Vagina (tissue), 2 donors: ENCODE measurements around the gene MBD6. TPM values are rescaled to one million over a fixed set of nuclear protein-coding genes. Genes with fewer than 3 reads are reported as not detected.

Source experiments
- DNase-seq, 2 donors: peaks; one replicate each; pipeline ENCODE4 v3.0.0-alpha.2; 2017; ENCODE audit errors: extremely low spot score in 2 of 2
- H3K27ac ChIP-seq: fragments of 200-600 bp; sonication (generic); one replicate; pipeline ENCODE4 v1.5.1; 2019
- H3K27me3 ChIP-seq: fragments of 200-600 bp; sonication (generic); one replicate; pipeline ENCODE4 v1.5.1; 2019
- H3K36me3 ChIP-seq, 2 donors: fragments of 200-600 bp; sonication (generic); one replicate each; pipeline ENCODE4 v1.5.1; 2017 to 2019
- H3K4me1 ChIP-seq: fragments of 200-600 bp; sonication (generic); one replicate; pipeline ENCODE4 v1.5.1; 2019
- H3K4me3 ChIP-seq, 2 donors: fragments of 200-600 bp; sonication (generic); 1 replicate in 1 of 2; 2 replicates in 1 of 2; pipeline ENCODE4 v1.5.1; 2016 to 2019
- H3K9me3 ChIP-seq: fragments of 200-600 bp; sonication (generic); one replicate; pipeline ENCODE4 v1.5.1; 2019
- POLR2A ChIP-seq, 2 donors: fragments of 450-650 bp; IDR thresholded peaks; one replicate each; pipeline ENCODE4 v1.6.1; 2017; ENCODE audit warnings: antibody characterized with exemption in 2 of 2, mild to moderate bottlenecking in 2 of 2, moderate library complexity in 2 of 2
- POLR2AphosphoS5 ChIP-seq, 2 donors: sonication (generic); formaldehyde crosslinking; IDR thresholded peaks; one replicate each; pipeline ENCODE4 v1.9.0; 2017; ENCODE audit warnings: antibody characterized with exemption in 2 of 2, mild to moderate bottlenecking in 2 of 2, low read depth in 1 of 2; ENCODE audit not compliant: insufficient read depth in 1 of 2
- intact Hi-C: fragments of 100-400 bp; cut with DNase I; formaldehyde crosslinking; loops from one replicate; pipeline ENCODE4 v1.15.1; 2023
- total RNA-seq: library from RNA; depleted of rRNA; stranded (reverse); fragments of >200 nt; gene quantifications from one replicate; pipeline ENCODE4 v1.2.3, GENCODE V29; 2016
- TF ChIP-seq, protein P1 (sequence below), 3 experiments: fragments of 450-650 bp in 2 of 3; fragments of 200-600 bp in 1 of 3; sonication (generic) in 1 of 3; IDR thresholded peaks; one replicate each; pipeline ENCODE4 v1.5.1; 2017 to 2019; ENCODE audit warnings: antibody characterized with exemption in 3 of 3, mild to moderate bottlenecking in 2 of 3, moderate library complexity in 2 of 3

MBD6 gene
- total RNA-seq, 1 donor from 2014 or later = 26.8 TPM

DNA sequence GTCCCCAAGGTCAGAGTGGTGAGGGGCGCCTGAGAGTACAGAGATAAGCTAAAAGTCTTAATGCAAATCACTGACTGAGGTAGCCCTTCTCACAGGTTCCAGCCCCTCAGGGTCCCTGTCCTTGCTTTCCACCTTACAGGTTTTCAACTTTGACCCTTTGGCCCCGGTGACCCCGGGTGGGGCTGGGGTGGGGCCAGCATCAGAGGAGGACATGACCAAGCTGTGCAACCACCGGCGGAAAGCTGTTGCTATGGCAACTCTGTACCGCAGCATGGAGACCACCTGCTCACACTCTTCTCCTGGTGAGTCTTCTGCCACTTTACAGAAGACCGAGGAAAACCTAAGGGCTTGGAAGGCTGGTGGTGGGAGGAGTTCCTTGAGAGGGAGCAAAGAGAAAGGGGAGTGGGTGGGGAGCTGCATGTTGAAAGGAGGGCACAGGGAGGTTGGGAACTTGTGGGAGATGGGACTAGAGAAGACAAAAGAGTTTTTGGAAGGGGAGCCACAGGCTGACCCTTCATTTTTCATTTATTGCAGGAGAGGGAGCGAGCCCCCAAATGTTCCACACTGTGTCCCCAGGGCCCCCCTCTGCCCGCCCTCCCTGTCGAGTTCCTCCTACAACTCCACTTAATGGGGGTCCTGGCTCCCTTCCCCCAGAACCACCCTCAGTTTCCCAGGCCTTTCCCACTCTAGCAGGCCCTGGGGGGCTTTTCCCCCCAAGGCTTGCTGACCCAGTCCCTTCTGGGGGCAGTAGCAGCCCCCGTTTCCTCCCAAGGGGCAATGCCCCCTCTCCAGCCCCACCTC lies 2.4 kb downstream of the MBD6 start:
- Histone ChIP-seq H3K4me1 (peaks cover 55% of the 10 kb centered on the region), H3K36me3 (peaks cover 0 to 53% of the 10 kb centered on the region in 2 donors), H3K4me3 (peak overlapping the region in 1 of 2 donors; percentile 90), H3K9me3 (no peaks in the 10 kb centered on the region), H3K27me3 (no peaks in the 10 kb centered on the region), H3K27ac (peak overlapping the region; percentile 99)
- DNase-seq = no peak
- TF ChIP-seq POLR2AphosphoS5 (IDR thresholded peaks at IDR 0.05; ENCODE audit: insufficient read depth in 1 of 2, low read depth in 1 of 2) = no peak
- TF ChIP-seq, protein P1, sequence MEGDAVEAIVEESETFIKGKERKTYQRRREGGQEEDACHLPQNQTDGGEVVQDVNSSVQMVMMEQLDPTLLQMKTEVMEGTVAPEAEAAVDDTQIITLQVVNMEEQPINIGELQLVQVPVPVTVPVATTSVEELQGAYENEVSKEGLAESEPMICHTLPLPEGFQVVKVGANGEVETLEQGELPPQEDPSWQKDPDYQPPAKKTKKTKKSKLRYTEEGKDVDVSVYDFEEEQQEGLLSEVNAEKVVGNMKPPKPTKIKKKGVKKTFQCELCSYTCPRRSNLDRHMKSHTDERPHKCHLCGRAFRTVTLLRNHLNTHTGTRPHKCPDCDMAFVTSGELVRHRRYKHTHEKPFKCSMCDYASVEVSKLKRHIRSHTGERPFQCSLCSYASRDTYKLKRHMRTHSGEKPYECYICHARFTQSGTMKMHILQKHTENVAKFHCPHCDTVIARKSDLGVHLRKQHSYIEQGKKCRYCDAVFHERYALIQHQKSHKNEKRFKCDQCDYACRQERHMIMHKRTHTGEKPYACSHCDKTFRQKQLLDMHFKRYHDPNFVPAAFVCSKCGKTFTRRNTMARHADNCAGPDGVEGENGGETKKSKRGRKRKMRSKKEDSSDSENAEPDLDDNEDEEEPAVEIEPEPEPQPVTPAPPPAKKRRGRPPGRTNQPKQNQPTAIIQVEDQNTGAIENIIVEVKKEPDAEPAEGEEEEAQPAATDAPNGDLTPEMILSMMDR (IDR thresholded peaks at IDR 0.05) = no peak
- TF ChIP-seq POLR2A (IDR thresholded peaks at IDR 0.05) = no peak
- intact Hi-C loops = no loop called here

DNA sequence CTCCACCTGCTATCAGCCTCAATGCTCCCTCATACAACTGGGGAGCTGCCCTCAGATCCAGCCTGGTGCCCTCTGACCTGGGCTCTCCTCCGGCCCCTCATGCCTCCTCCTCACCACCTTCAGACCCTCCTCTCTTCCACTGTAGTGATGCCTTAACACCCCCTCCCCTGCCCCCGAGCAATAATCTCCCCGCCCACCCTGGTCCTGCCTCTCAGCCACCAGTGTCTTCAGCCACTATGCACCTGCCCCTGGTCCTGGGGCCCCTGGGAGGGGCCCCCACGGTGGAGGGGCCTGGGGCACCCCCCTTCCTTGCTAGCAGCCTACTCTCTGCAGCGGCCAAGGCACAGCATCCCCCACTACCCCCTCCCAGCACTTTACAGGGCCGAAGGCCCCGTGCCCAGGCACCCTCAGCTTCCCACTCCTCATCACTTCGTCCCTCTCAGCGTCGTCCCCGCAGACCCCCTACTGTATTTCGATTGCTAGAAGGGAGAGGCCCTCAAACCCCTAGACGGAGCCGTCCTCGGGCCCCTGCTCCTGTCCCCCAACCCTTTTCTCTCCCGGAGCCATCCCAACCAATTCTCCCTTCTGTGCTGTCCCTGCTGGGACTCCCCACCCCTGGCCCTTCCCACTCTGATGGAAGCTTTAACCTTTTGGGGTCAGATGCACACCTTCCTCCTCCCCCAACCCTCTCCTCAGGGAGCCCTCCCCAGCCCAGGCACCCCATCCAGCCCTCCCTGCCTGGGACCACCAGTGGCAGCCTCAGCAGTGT lies 3.2 kb downstream of the MBD6 start:
- TF ChIP-seq, protein P1 (IDR thresholded peaks at IDR 0.05) = no peak
- no peak for TF ChIP-seq POLR2A (IDR thresholded peaks at IDR 0.05)
- no peak for TF ChIP-seq POLR2AphosphoS5 (IDR thresholded peaks at IDR 0.05; ENCODE audit: insufficient read depth in 1 of 2, low read depth in 1 of 2)
- no peaks in the 10 kb centered on the region for H3K9me3 ChIP-seq
- peaks cover 0 to 60% of the 10 kb centered on the region in 2 donors for H3K36me3 ChIP-seq
- no peaks in the 10 kb centered on the region for H3K27me3 ChIP-seq
- peak overlapping the region; percentile 99 for H3K27ac ChIP-seq
- no peak for DNase-seq
- H3K4me1 ChIP-seq = peaks cover 55% of the 10 kb centered on the region
- intact Hi-C loops = no loop called here
- H3K4me3 ChIP-seq = no peak overlapping the region

DNA sequence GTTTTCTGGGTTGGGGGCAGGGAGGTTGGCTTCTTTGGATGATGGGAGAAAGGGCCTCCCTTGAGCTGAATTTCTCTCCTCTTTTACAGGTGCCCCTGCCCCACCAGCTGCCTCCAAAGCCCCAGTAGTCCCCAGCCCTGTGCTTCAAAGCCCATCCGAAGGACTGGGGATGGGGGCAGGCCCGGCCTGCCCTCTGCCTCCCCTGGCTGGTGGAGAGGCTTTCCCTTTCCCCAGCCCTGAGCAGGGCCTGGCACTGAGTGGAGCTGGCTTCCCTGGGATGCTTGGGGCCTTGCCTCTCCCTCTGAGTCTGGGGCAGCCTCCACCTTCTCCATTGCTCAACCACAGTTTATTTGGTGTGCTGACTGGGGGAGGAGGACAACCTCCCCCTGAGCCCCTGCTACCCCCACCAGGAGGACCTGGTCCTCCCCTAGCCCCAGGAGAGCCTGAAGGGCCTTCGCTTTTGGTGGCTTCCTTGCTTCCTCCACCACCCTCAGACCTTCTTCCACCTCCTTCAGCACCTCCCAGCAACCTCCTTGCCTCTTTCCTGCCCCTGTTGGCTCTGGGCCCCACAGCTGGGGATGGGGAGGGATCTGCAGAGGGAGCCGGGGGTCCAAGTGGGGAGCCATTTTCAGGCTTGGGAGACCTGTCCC lies 4.0 kb downstream of the MBD6 start:
- Histone ChIP-seq H3K27ac (no peak overlapping the region), H3K4me1 (peaks cover 47% of the 10 kb centered on the region), H3K27me3 (no peaks in the 10 kb centered on the region), H3K4me3 (no peak overlapping the region), H3K36me3 (peaks cover 3 to 67% of the 10 kb centered on the region in 2 donors), H3K9me3 (no peaks in the 10 kb centered on the region)
- no peak for TF ChIP-seq POLR2A (IDR thresholded peaks at IDR 0.05)
- DNase-seq = no peak
- intact Hi-C loops = no loop called here

DNA sequence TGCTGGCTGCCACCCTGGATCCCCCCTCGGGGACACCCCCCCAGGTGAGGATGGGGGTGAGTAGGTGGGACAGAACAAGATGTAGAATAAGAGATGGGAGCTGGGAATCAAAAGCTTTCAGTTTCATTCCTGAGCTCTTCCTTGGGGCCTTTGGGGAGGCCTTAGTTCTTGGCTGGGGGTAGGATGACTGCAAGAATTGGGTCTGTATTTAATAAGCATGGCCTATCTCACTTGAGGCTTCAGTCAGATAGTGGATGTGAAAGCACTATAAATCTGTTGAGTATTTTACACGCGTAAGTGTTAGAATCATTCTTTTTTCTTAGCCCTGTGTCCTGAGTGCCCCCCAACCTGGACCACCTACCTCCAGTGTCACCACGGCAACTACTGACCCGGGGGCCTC lies 4.6 kb downstream of the MBD6 start:
- Histone ChIP-seq H3K9me3 (no peaks in the 10 kb centered on the region), H3K4me1 (peaks cover 41% of the 10 kb centered on the region), H3K36me3 (peaks cover 3 to 73% of the 10 kb centered on the region in 2 donors), H3K27ac (no peak overlapping the region), H3K27me3 (no peaks in the 10 kb centered on the region), H3K4me3 (no peak overlapping the region)
- DNase-seq = no peak
- intact Hi-C loops = no loop called here
- TF ChIP-seq, protein P1 (IDR thresholded peaks at IDR 0.05) = no peak
- no peak for TF ChIP-seq POLR2A (IDR thresholded peaks at IDR 0.05)
- TF ChIP-seq POLR2AphosphoS5 (IDR thresholded peaks at IDR 0.05; ENCODE audit: insufficient read depth in 1 of 2, low read depth in 1 of 2) = no peak

DNA sequence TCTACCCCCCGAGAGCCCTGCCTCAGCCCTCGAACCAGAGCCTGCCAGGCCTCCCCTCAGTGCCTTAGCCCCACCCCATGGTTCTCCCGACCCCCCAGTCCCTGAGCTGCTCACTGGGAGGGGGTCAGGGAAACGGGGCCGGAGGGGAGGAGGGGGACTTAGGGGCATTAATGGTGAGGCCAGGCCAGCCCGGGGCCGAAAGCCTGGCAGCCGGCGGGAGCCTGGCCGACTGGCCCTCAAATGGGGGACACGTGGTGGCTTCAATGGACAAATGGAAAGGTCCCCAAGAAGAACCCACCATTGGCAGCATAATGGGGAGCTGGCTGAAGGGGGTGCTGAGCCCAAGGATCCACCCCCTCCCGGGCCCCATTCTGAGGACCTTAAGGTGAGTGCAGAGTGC lies 5.6 kb downstream of the MBD6 start:
- DNase-seq = no peak
- Histone ChIP-seq H3K4me1 (peaks cover 39% of the 10 kb centered on the region), H3K4me3 (no peak overlapping the region), H3K27me3 (no peaks in the 10 kb centered on the region), H3K27ac (no peak overlapping the region), H3K9me3 (no peaks in the 10 kb centered on the region), H3K36me3 (peaks cover 3 to 83% of the 10 kb centered on the region in 2 donors)
- intact Hi-C loops = no loop called here
- TF ChIP-seq POLR2AphosphoS5 (IDR thresholded peaks at IDR 0.05; ENCODE audit: insufficient read depth in 1 of 2, low read depth in 1 of 2) = no peak
- TF ChIP-seq, protein P1 (IDR thresholded peaks at IDR 0.05) = no peak
- no peak for TF ChIP-seq POLR2A (IDR thresholded peaks at IDR 0.05)
